Prostate gland (tissue), 2 donors: ENCODE data around the gene VCX2.

Experiments used
- CTCF ChIP-seq, 4 experiments: fragments of 200-600 bp in 2 of 4; fragments of 450-650 bp in 2 of 4; sonication (generic) in 2 of 4; IDR thresholded peaks; 1 replicate in 3 of 4; 2 replicates in 1 of 4; pipeline ENCODE4 v1.5.1; 2016 to 2019; ENCODE audit warnings: antibody characterized with exemption in 4 of 4, mild to moderate bottlenecking in 2 of 4, moderate library complexity in 2 of 4
- POLR2A ChIP-seq: fragments of 450-650 bp; IDR thresholded peaks from one replicate; pipeline ENCODE4 v1.6.1; 2016; ENCODE audit warnings: antibody characterized with exemption, mild to moderate bottlenecking

- TF ChIP-seq CTCF (IDR thresholded peaks at IDR 0.05) (no peak), POLR2A (no peak)
Observed at GRCh38 chrX:8138252-8138651, 32.8 kb downstream of the VCX2 start.
